HepG2 (cell line): Measurements from ENCODE around the gene HES7. TPM values are rescaled to one million over a fixed set of nuclear protein-coding genes. Genes with fewer than 3 reads are reported as not detected.

Source experiments
- ATF7 ChIP-seq, 2 experiments: fragments of 450-650 bp in 1 of 2; sonication (generic) in 1 of 2; formaldehyde crosslinking in 1 of 2; IDR thresholded peaks; 2 replicates each; pipeline versions ENCODE4 v1.4.0 to v1.6.1; 2016 to 2020; ENCODE audit warnings: antibody characterized with exemption in 1 of 2, mild to moderate bottlenecking in 1 of 2, missing genetic modification reagents in 1 of 2
- DNMT1 ChIP-seq: sonication (generic); formaldehyde crosslinking; IDR thresholded peaks from 2 replicates; pipeline ENCODE4 v1.5.1; 2020; ENCODE audit warnings: mild to moderate bottlenecking, missing genetic modification reagents
- FOXJ3 ChIP-seq: sonication (generic); formaldehyde crosslinking; IDR thresholded peaks from 2 replicates; pipeline ENCODE4 v1.4.0; 2020; ENCODE audit warnings: missing genetic modification reagents, mild to moderate bottlenecking, borderline replicate concordance
- PCBP2 ChIP-seq: fragments of 200-400 bp; formaldehyde crosslinking; optimal IDR thresholded peaks from 2 replicates; pipeline ENCODE3; 2018; ENCODE audit warnings: low read length, low read depth; ENCODE audit not compliant: poor library complexity, severe bottlenecking
- ZFX ChIP-seq: sonication (generic); formaldehyde crosslinking; IDR thresholded peaks from 2 replicates; pipeline ENCODE4 v1.4.0; 2020; ENCODE audit warnings: mild to moderate bottlenecking, low read depth, missing genetic modification reagents, moderate library complexity
- ZMYM3 ChIP-seq: sonication (generic); formaldehyde crosslinking; IDR thresholded peaks from 2 replicates; pipeline ENCODE4 v1.5.1; 2020; ENCODE audit warnings: mild to moderate bottlenecking, missing genetic modification reagents
- ZNF10 ChIP-seq: sonication (generic); formaldehyde crosslinking; IDR thresholded peaks from 2 replicates; pipeline ENCODE4 v1.4.0; 2020; ENCODE audit warnings: mild to moderate bottlenecking, low read depth, missing genetic modification reagents, borderline replicate concordance
- polyA plus RNA-seq, 8 experiments: library from polyadenylated mRNA; depleted of rRNA in 3 of 8; stranded (reverse) in 7 of 8; unstranded in 1 of 8; fragments of >200 nt; fragmentation: Illumina TruSeq in 4 of 8; extraction: Trizol in 4 of 8; gene quantifications; 2 replicates each; pipeline versions ENCODE4 v1.2.1 to v1.2.3, GENCODE V29; 2011 to 2016; ENCODE audit warnings: low read depth in 4 of 8, missing spikeins in 1 of 8, mixed read lengths in 1 of 8; ENCODE audit not compliant: insufficient read depth in 1 of 8
- total RNA-seq, 5 experiments: library from RNA; depleted of rRNA; stranded (reverse); fragments of >200 nt; fragmentation: Illumina TruSeq; extraction: Trizol; gene quantifications; 2 replicates each; pipeline ENCODE4 v1.2.3, GENCODE V29; 2016; ENCODE audit warnings: low read depth in 1 of 5
- TF ChIP-seq, protein P1 (sequence below): sonication (generic); formaldehyde crosslinking; IDR thresholded peaks from 2 replicates; pipeline ENCODE4 v1.4.0; 2020; ENCODE audit warnings: mild to moderate bottlenecking, missing genetic modification reagents
- TF ChIP-seq, protein P2 (sequence below): sonication (generic); formaldehyde crosslinking; IDR thresholded peaks from 2 replicates; pipeline ENCODE4 v1.8.0; 2022; ENCODE audit warnings: missing genetic modification reagents, low read depth, mild to moderate bottlenecking, borderline replicate concordance
- TF ChIP-seq, protein P3 (sequence below): sonication (generic); formaldehyde crosslinking; IDR thresholded peaks from 2 replicates; pipeline ENCODE4 v1.4.0; 2020; ENCODE audit warnings: mild to moderate bottlenecking, missing genetic modification reagents
- TF ChIP-seq, protein P4 (sequence below): sonication (generic); formaldehyde crosslinking; conservative IDR thresholded peaks from 2 replicates; pipeline ENCODE4 v1.4.0; 2020; ENCODE audit warnings: missing genetic modification reagents
- TF ChIP-seq, protein P5 (sequence below): sonication (generic); formaldehyde crosslinking; IDR thresholded peaks from one replicate; pipeline ENCODE4 v1.5.1; 2020; ENCODE audit warnings: mild to moderate bottlenecking, missing genetic modification reagents; ENCODE audit errors: not compliant biosample characterization
- TF ChIP-seq, protein P6 (sequence below): sonication (generic); formaldehyde crosslinking; IDR thresholded peaks from 2 replicates; pipeline ENCODE4 v1.8.1; 2022; ENCODE audit warnings: mild to moderate bottlenecking, missing genetic modification reagents

HES7 gene
- total and polyA plus RNA-seq, 2 of the 13 experiments (the other 11 are each of a cell fraction or from before 2014, with no cell fraction given): not detected

DNA sequence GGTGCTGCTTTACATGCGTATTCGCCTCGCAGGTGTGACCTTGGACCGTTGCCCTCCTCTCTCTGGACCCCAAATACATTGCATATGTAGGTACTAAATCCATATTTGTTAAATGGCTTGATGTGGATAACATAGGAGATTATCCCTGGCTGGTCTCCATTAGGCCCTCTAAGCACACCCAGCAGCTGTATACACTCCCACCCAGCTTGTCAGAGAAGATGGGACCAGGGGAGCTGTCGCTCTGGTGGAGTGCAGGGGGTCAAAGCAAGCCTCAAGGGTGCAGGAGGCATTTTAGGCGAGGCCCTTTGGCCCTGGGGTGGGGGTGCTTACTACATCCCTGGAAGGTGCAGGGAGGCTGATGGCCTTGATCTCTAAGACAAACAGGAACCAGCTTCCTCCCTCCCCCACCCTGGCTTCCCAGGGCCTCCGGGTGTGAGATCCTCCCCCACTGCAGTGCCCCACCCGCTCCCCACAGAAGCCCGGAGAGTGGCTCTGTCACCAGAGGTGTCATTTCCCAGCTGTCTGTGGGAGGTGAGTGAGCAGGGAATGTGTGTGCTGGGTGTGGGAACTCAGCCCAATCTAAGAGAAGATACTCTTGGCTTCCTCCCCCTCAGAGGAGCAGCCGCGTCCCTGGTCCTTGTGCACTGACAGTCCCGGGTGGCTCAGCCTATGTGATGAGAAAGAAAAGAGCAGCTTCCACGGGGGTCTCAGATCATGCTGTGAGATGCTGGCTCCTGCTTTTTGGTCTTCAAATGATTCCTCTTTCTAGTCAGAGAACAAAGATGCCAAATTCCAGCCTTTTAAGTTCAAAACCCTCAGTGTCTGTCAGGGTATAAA, 40.3 kb upstream of the HES7 start (continued):
- TF ChIP-seq, protein P1, sequence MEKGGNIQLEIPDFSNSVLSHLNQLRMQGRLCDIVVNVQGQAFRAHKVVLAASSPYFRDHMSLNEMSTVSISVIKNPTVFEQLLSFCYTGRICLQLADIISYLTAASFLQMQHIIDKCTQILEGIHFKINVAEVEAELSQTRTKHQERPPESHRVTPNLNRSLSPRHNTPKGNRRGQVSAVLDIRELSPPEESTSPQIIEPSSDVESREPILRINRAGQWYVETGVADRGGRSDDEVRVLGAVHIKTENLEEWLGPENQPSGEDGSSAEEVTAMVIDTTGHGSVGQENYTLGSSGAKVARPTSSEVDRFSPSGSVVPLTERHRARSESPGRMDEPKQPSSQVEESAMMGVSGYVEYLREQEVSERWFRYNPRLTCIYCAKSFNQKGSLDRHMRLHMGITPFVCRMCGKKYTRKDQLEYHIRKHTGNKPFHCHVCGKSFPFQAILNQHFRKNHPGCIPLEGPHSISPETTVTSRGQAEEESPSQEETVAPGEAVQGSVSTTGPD (CRISPR knock-in tag): no peak
- TF ChIP-seq ATF7 (IDR thresholded peaks at IDR 0.05) (no peak), ATF7 (CRISPR knock-in tag; IDR thresholded peaks at IDR 0.05) (no peak), DNMT1 (CRISPR knock-in tag) (no peak), FOXJ3 (CRISPR knock-in tag) (no peak), ZMYM3 (CRISPR knock-in tag) (no peak), ZFX (CRISPR knock-in tag) (no peak; the same call in 1 of the 2 replicates), PCBP2 (no peak), ZNF10 (CRISPR knock-in tag) (no peak)
- TF ChIP-seq, protein P2, sequence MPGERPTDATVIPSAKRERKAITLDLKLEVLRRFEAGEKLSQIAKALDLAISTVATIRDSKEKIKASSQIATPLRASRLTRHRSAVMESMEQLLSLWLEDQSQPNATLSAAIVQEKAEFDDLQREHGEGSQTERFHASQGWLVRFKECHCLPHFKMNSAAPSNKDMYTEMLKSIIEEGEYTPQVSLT (CRISPR knock-in tag): no peak
- TF ChIP-seq, protein P3, sequence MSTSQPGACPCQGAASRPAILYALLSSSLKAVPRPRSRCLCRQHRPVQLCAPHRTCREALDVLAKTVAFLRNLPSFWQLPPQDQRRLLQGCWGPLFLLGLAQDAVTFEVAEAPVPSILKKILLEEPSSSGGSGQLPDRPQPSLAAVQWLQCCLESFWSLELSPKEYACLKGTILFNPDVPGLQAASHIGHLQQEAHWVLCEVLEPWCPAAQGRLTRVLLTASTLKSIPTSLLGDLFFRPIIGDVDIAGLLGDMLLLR (CRISPR knock-in tag): no peak
- TF ChIP-seq, protein P4, sequence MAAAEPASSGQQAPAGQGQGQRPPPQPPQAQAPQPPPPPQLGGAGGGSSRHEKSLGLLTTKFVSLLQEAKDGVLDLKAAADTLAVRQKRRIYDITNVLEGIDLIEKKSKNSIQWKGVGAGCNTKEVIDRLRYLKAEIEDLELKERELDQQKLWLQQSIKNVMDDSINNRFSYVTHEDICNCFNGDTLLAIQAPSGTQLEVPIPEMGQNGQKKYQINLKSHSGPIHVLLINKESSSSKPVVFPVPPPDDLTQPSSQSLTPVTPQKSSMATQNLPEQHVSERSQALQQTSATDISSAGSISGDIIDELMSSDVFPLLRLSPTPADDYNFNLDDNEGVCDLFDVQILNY (CRISPR knock-in tag): no peak
- TF ChIP-seq, protein P5, sequence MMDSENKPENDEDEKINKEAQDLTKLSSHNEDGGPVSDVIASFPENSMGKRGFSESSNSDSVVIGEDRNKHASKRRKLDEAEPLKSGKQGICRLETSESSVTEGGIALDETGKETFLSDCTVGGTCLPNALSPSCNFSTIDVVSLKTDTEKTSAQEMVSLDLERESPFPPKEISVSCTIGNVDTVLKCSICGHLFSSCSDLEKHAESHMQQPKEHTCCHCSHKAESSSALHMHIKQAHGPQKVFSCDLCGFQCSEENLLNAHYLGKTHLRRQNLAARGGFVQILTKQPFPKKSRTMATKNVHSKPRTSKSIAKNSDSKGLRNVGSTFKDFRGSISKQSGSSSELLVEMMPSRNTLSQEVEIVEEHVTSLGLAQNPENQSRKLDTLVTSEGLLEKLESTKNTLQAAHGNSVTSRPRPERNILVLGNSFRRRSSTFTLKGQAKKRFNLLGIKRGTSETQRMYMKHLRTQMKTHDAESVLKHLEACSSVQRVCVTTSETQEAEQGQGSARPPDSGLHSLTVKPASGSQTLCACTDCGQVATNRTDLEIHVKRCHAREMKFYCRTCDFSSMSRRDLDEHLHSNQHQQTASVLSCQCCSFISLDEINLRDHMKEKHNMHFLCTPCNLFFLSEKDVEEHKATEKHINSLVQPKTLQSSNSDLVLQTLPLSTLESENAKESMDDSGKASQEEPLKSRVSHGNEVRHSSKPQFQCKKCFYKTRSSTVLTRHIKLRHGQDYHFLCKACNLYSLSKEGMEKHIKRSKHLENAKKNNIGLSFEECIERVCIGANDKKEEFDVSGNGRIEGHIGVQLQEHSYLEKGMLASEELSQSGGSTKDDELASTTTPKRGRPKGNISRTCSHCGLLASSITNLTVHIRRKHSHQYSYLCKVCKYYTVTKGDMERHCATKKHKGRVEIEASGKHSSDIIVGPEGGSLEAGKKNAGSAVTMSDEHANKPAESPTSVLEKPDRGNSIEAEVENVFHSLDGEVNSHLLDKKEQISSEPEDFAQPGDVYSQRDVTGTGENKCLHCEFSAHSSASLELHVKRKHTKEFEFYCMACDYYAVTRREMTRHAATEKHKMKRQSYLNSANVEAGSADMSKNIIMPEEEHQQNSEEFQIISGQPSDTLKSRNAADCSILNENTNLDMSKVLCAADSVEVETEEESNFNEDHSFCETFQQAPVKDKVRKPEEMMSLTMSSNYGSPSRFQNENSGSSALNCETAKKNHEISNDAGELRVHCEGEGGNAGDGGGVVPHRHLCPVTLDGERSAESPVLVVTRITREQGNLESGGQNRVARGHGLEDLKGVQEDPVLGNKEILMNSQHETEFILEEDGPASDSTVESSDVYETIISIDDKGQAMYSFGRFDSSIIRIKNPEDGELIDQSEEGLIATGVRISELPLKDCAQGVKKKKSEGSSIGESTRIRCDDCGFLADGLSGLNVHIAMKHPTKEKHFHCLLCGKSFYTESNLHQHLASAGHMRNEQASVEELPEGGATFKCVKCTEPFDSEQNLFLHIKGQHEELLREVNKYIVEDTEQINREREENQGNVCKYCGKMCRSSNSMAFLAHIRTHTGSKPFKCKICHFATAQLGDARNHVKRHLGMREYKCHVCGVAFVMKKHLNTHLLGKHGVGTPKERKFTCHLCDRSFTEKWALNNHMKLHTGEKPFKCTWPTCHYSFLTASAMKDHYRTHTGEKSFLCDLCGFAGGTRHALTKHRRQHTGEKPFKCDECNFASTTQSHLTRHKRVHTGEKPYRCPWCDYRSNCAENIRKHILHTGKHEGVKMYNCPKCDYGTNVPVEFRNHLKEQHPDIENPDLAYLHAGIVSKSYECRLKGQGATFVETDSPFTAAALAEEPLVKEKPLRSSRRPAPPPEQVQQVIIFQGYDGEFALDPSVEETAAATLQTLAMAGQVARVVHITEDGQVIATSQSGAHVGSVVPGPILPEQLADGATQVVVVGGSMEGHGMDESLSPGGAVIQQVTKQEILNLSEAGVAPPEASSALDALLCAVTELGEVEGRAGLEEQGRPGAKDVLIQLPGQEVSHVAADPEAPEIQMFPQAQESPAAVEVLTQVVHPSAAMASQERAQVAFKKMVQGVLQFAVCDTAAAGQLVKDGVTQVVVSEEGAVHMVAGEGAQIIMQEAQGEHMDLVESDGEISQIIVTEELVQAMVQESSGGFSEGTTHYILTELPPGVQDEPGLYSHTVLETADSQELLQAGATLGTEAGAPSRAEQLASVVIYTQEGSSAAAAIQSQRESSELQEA (CRISPR knock-in tag): no peak
- TF ChIP-seq, protein P6, sequence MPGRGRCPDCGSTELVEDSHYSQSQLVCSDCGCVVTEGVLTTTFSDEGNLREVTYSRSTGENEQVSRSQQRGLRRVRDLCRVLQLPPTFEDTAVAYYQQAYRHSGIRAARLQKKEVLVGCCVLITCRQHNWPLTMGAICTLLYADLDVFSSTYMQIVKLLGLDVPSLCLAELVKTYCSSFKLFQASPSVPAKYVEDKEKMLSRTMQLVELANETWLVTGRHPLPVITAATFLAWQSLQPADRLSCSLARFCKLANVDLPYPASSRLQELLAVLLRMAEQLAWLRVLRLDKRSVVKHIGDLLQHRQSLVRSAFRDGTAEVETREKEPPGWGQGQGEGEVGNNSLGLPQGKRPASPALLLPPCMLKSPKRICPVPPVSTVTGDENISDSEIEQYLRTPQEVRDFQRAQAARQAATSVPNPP: no peak
